Suprapubic skin (tissue), 3 donors: Measurements from ENCODE around the gene NOVA1.

Source experiments
- POLR2A ChIP-seq, 2 donors: fragments of 450-650 bp; IDR thresholded peaks; one replicate each; pipeline ENCODE4 v1.6.1; 2017; ENCODE audit warnings: antibody characterized with exemption in 2 of 2, mild to moderate bottlenecking in 2 of 2, moderate library complexity in 2 of 2
- TF ChIP-seq, protein P1 (sequence below), 2 donors: fragments of 200-600 bp in 1 of 2; fragments of 450-650 bp in 1 of 2; sonication (generic) in 1 of 2; IDR thresholded peaks; one replicate each; pipeline ENCODE4 v1.5.1; 2016 to 2019; ENCODE audit warnings: antibody characterized with exemption in 2 of 2, mild to moderate bottlenecking in 1 of 2, moderate library complexity in 1 of 2

DNA sequence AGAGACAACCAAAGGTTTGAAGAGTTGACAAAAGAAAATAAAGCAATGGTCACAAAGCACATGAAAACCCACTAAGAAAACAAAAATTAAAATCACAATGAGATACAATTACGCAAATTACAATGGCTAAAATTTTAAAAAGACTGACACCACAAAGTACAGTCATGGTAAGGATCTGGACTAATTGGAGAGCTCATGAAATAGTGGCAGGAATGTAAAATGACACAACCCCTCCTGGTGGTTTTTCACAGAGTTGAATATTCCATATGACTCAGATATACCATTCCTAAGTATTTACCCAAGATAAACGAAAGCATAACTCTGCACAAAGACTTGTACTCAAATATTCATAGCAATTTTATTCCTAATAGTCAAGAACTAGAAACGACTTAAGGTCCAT, 65.9 kb downstream of the NOVA1 start:
- TF ChIP-seq, protein P1, sequence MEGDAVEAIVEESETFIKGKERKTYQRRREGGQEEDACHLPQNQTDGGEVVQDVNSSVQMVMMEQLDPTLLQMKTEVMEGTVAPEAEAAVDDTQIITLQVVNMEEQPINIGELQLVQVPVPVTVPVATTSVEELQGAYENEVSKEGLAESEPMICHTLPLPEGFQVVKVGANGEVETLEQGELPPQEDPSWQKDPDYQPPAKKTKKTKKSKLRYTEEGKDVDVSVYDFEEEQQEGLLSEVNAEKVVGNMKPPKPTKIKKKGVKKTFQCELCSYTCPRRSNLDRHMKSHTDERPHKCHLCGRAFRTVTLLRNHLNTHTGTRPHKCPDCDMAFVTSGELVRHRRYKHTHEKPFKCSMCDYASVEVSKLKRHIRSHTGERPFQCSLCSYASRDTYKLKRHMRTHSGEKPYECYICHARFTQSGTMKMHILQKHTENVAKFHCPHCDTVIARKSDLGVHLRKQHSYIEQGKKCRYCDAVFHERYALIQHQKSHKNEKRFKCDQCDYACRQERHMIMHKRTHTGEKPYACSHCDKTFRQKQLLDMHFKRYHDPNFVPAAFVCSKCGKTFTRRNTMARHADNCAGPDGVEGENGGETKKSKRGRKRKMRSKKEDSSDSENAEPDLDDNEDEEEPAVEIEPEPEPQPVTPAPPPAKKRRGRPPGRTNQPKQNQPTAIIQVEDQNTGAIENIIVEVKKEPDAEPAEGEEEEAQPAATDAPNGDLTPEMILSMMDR (IDR thresholded peaks at IDR 0.05), result no peak
- no peak for TF ChIP-seq POLR2A (IDR thresholded peaks at IDR 0.05)
